HTERT RPE-1 (cell line): ENCODE data around the gene PLEKHJ1.

Source experiments
- in situ Hi-C: fragments of 300-500 bp; cut with MboI; formaldehyde crosslinking; loops from 4 replicates; pipeline ENCODE4 v1.14.3; 2020; ENCODE audit warnings: low sequenced_read_pairs

PLEKHJ1 gene

DNA sequence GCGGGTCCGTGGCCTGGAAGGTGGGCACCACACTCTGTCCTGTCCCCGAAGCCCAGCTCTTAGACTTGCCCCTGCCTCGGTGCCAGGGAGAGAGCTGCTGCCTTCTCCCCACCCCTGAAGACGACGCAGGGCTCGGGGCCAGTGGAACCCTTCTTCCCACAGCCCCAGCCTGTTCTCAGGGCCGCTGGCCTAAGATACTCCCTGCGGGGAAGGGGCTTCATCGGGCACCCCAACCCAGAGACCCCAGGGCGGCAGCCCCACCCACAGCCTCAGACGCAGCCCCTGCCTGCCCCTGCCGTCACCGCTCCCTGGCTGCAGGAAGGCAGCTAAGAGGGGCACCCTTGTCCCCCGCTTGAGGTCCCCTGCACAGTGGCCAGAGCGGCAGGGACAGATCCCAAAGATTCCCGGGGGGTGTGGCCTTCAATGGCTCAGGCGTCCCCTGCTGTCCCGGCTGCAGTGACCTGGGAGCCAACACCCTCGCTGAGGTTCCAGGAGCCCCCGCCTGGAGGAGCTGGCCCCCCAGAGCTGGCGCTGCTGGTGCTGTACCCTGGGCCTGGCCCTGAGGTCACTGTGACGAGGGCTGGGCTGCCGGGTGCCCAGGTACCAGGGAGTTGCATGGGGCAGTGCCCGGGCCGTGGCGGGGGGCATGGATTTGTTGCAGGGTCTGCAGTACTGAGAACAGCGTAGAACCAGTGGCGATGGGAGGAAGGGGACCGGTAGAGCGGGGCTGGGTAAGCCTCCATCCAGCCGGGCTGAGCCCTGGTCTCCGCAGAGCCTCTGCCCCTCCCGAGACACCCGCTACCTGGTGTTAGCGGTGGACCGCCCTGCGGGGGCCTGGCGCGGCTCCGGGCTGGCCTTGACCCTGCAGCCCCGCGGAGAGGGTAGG lies 14.0 kb upstream of the PLEKHJ1 start:
- in situ Hi-C loops, result no loop called here

GRCh38 chr19:2249010-2249866 lies 13.1 kb upstream of the PLEKHJ1 start, which contains the start of gene AMH:
AMH (plus strand) TSS chr19:2249323; CDS start chr19:2249333, 10 bp downstream.
- in situ Hi-C loops, result no loop called here

GRCh38 chr19:2248136-2249009 lies 12.2 kb upstream of the PLEKHJ1 start:
- in situ Hi-C loops, result no loop called here

GRCh38 chr19:2247433-2248101 lies 11.4 kb upstream of the PLEKHJ1 start:
- in situ Hi-C loops, result no loop called here

GRCh38 chr19:2246801-2247361 lies 10.8 kb upstream of the PLEKHJ1 start:
- in situ Hi-C loops, result no loop called here

DNA sequence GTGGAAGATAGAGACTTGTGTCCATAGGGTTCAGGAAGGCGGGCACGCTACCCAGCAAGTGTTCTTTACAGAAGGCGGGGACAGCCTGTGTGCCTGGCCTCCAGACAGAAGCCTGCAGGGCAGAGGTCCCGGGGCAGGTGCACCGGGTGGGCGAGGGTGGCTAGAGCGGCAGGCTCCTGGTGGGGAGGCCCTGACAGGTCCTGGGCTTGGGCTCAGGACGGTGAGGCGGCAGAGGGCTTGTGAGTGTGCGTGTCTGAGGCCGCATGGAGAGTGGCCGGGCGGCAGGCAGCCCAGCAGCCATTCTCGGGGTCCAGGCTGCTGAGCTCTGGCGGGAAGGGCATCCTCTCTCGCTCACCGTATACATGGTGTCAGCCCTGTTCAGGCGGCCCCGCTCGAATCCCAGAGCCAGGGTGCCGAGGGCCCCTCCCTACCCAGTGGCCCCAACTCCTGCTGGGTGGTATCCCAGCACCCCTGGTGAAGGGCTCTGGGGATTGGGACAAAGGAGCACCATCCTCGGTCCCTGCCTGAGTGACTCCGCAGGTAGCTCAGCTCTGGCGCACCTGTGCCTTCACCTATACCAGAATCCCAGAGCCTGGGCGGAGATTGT lies 10.0 kb upstream of the PLEKHJ1 start:
- in situ Hi-C loops, result no loop called here

- in situ Hi-C loops, result no loop called here
Measured at GRCh38 chr19:2245273-2245672, 9.1 kb upstream of the PLEKHJ1 start.

- in situ Hi-C loops, result no loop called here
Measured at GRCh38 chr19:2244486-2244885, 8.4 kb upstream of the PLEKHJ1 start.

- in situ Hi-C loops, result no loop called here
Measured at GRCh38 chr19:2244125-2244411, 7.9 kb upstream of the PLEKHJ1 start.

GRCh38 chr19:2243274-2244124 lies 7.4 kb upstream of the PLEKHJ1 start:
- in situ Hi-C loops, result no loop called here

DNA sequence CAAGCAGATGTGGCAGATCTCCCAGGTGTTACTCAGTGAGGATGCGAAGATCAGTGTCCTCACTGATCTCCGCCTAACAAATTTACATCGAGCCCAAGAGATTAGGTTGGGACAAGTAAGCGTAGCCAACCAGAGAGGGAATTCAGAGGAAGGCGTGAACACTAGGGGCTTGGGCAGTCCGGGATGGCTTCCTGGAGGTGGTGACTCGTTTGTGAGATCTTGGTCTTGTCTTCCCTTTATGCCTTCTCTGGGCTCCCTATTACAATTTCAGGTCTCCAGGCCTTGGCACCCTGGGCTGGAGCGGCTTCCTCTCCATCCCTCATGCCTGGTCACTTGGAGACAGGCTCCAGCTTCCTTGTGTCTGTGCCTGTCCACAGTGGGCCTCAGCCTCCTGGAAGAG lies 6.7 kb upstream of the PLEKHJ1 start:
- in situ Hi-C loops, result no loop called here

GRCh38 chr19:2242092-2242537 lies 6.0 kb upstream of the PLEKHJ1 start:
- in situ Hi-C loops, result no loop called here

GRCh38 chr19:2240881-2241760 lies 5.0 kb upstream of the PLEKHJ1 start:
- in situ Hi-C loops, result no loop called here

GRCh38 chr19:2239771-2240770 lies 3.9 kb upstream of the PLEKHJ1 start:
- in situ Hi-C loops, result no loop called here

DNA sequence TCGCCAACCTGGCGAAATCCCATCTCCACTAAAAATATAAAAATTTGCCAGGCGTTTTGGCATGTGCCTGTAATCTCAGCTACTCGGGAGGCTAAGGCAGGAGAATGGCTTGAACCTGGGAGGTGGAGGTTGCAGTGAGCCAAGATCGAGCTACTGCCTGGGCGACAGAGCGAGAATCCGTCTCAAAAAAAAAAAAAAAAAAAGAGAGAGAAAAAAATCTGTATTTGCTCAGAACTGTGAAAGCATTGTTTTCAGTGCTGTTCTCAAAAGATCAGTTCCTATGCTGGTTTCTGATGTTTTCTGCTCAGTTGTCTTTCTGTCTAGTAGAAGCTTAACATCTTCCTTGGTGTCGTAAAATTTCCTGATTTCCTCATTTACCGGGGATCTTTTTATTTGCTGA lies 3.0 kb upstream of the PLEKHJ1 start:
- in situ Hi-C loops, result no loop called here

- in situ Hi-C loops, result no loop called here
Measured at GRCh38 chr19:2237869-2238153, 1.7 kb upstream of the PLEKHJ1 start.
